Measurements from ENCODE around the gene ESRRB. TPM values are rescaled to one million over a fixed set of nuclear protein-coding genes. Genes with fewer than 3 reads are reported as not detected.

The ESRRB gene
- total RNA-seq, 1 donor from 2014 or later = 0.16 TPM

- Mint-ChIP-seq H3K27me3 (ENCODE audit: low read depth) (peaks cover 44% of the 10 kb centered on the region), H3K36me3 (no peaks in the 10 kb centered on the region), H3K4me1 (peaks cover 12% of the 10 kb centered on the region), H3K4me3 (no peak overlapping the region), H3K27ac (no peak overlapping the region), H3K9me3 (no peaks in the 10 kb centered on the region)
- no peak for TF ChIP-seq CTCF (IDR thresholded peaks at IDR 0.05; ENCODE audit: unreplicated experiment)
- DNase-seq (ENCODE audit: low spot score in 2 of 2, unreplicated experiment in 2 of 2) = no peak
These were observed 36.6 kb downstream of the ESRRB start for GRCh38 chr14:76412501-76412900.

- H3K4me1 Mint-ChIP-seq = peaks cover 12% of the 10 kb centered on the region
- H3K9me3 Mint-ChIP-seq = no peaks in the 10 kb centered on the region
- H3K27ac Mint-ChIP-seq = no peak overlapping the region
- peaks cover 42% of the 10 kb centered on the region for H3K27me3 Mint-ChIP-seq (ENCODE audit: low read depth)
- H3K36me3 Mint-ChIP-seq = no peaks in the 10 kb centered on the region
- DNase-seq (ENCODE audit: low spot score in 2 of 2, unreplicated experiment in 2 of 2) = no peak
- no peak for TF ChIP-seq CTCF (IDR thresholded peaks at IDR 0.05; ENCODE audit: unreplicated experiment)
- peak overlapping the region; percentile 36 for H3K4me3 Mint-ChIP-seq
These were observed 37.4 kb downstream of the ESRRB start for GRCh38 chr14:76413106-76413961.

GRCh38 chr14:76413962-76414600 is 38.1 kb downstream of the ESRRB start:
- no peaks in the 10 kb centered on the region for H3K36me3 Mint-ChIP-seq
- H3K4me1 Mint-ChIP-seq = peaks cover 12% of the 10 kb centered on the region
- TF ChIP-seq CTCF (IDR thresholded peaks at IDR 0.05; ENCODE audit: unreplicated experiment) = no peak
- no peak overlapping the region for H3K27ac Mint-ChIP-seq
- H3K27me3 Mint-ChIP-seq (ENCODE audit: low read depth) = peaks cover 41% of the 10 kb centered on the region
- no peaks in the 10 kb centered on the region for H3K9me3 Mint-ChIP-seq
- H3K4me3 Mint-ChIP-seq = peak overlapping the region; percentile 58
- no peak for DNase-seq (ENCODE audit: low spot score in 2 of 2, unreplicated experiment in 2 of 2)

GRCh38 chr14:76419399-76419798 is 43.5 kb downstream of the ESRRB start:
- Mint-ChIP-seq H3K36me3 (no peaks in the 10 kb centered on the region), H3K9me3 (no peaks in the 10 kb centered on the region), H3K4me1 (peaks cover 4% of the 10 kb centered on the region), H3K27ac (no peak overlapping the region), H3K4me3 (no peak overlapping the region), H3K27me3 (ENCODE audit: low read depth) (peaks cover 13% of the 10 kb centered on the region)
- no peak for DNase-seq (ENCODE audit: low spot score in 2 of 2, unreplicated experiment in 2 of 2)
- no peak for TF ChIP-seq CTCF (IDR thresholded peaks at IDR 0.05; ENCODE audit: unreplicated experiment)

GRCh38 chr14:76420827-76421226 is 44.9 kb downstream of the ESRRB start:
- no peaks in the 10 kb centered on the region for H3K36me3 Mint-ChIP-seq
- no peak for TF ChIP-seq CTCF (IDR thresholded peaks at IDR 0.05; ENCODE audit: unreplicated experiment)
- no peak for DNase-seq (ENCODE audit: low spot score in 2 of 2, unreplicated experiment in 2 of 2)
- no peak overlapping the region for H3K27ac Mint-ChIP-seq
- peaks cover 4% of the 10 kb centered on the region for H3K27me3 Mint-ChIP-seq (ENCODE audit: low read depth)
- no peaks in the 10 kb centered on the region for H3K4me1 Mint-ChIP-seq
- H3K4me3 Mint-ChIP-seq = no peak overlapping the region
- H3K9me3 Mint-ChIP-seq = no peaks in the 10 kb centered on the region

All from mesothelial cell of epicardium (in vitro differentiated cells).